Bone marrow (tissue), 2 donors: ENCODE results near the gene TBL1Y.
"Not testable (repeated sequence)": the region's sequence is repeated elsewhere in the genome, so short reads cannot be mapped to it uniquely, and the experiment has no call there.

Experiments
- DNase-seq, 2 donors: peaks; one replicate each; lab custom pipeline; 2025; lab: John Stamatoyannopoulos, UW

The TBL1Y gene

GRCh38 chrY:6972271-6972887 lies 61.9 kb downstream of the TBL1Y start:
- no peak for DNase-seq

DNA sequence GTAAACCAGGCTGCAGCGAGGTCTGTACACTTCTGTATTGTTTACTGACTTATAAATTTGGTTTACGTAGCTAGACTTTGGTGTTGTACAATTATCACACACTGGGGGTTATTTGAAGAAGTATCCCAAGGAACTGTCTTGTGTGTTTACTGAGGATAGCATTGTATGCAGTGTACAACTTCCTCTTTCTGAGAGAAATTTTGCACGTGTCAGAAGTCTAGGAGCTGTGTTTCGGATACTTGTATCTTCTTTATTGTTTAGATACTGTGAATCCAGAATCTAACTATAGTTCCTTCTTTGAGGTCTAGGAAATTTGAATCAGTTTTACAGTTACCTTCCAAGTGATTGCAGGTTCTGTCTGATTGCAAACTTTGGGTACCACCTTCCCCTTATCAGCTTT lies 64.5 kb downstream of the TBL1Y start:
- no peak for DNase-seq

DNA sequence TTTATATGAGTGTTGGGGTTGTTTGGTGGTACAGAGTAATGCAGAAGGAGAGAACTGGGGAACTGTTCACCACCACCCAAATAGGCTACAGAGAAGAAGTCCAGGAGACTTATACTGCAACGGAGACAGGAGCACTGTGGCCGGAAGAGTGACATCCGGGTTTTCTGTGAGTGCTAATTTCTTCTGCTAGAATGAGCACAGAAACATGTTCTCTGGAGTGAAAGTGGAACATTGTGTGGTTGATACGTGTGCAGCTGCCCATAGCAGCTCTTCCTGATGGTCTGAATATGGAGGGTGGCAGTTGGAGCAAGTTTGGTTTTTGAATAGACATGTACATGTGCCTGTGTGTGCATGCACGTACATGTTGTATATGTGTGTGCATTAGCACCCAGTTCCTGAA lies 67.3 kb downstream of the TBL1Y start:
- no peak for DNase-seq

DNA sequence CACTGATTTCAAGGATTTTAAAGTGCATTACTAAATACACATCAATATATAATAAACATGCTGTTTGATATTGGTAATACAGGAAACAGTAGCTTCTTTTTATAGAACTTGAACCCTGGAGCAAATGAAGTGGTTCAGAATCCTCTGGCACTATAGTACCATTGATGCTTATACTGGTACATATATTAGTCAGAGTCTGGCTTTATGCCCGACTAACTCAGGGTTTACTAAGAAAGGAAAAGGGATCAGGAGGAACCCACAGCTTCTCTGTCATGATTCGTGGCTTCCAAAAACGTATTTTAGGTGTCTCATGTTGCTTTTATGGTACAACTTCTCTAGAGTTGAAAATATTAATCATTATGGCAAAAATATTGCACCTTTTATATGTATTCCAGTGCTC lies 72.7 kb downstream of the TBL1Y start:
- DNase-seq, result no peak

GRCh38 chrY:6987811-6988210 lies 77.3 kb downstream of the TBL1Y start:
- DNase-seq, result no peak

GRCh38 chrY:6989886-6990620 lies 79.6 kb downstream of the TBL1Y start:
- no peak for DNase-seq

- no peak for DNase-seq
Observed at GRCh38 chrY:6992041-6992440, 81.5 kb downstream of the TBL1Y start.

GRCh38 chrY:6995987-6996386 lies 85.5 kb downstream of the TBL1Y start:
- no peak for DNase-seq

DNA sequence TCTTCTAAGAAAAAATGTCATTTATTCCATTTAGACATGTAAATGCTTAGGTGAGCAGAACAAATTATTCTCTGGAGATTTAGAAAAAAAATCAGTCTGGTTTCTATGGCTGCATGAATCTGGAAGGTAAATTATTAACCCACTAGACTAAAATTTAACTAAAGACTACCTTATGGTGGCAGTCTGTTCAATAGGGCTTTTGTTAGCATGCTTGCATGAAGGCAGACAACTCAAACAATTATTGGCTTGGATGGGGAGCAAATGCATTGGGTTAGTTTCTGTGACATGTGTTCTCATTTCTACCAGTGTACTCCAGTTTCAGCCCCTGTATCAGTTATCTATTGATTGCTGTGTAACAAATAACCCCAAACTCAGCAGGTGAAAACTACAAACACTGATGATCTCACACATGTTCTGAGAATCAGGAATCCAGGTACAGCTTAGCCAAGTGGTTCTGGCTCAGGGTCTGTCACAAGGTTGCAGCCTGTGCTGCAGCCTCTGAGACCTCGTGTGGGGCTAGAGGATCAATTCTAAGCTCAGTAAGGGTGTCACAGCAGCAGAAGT lies 87.1 kb downstream of the TBL1Y start:
- DNase-seq, result no peak

- DNase-seq, result no peak
Observed at GRCh38 chrY:6999905-7000304, 89.4 kb downstream of the TBL1Y start.

- no peak for DNase-seq
Observed at GRCh38 chrY:7002581-7002980, 92.1 kb downstream of the TBL1Y start.

GRCh38 chrY:7007911-7008310 lies 97.4 kb downstream of the TBL1Y start:
- no peak for DNase-seq

DNA sequence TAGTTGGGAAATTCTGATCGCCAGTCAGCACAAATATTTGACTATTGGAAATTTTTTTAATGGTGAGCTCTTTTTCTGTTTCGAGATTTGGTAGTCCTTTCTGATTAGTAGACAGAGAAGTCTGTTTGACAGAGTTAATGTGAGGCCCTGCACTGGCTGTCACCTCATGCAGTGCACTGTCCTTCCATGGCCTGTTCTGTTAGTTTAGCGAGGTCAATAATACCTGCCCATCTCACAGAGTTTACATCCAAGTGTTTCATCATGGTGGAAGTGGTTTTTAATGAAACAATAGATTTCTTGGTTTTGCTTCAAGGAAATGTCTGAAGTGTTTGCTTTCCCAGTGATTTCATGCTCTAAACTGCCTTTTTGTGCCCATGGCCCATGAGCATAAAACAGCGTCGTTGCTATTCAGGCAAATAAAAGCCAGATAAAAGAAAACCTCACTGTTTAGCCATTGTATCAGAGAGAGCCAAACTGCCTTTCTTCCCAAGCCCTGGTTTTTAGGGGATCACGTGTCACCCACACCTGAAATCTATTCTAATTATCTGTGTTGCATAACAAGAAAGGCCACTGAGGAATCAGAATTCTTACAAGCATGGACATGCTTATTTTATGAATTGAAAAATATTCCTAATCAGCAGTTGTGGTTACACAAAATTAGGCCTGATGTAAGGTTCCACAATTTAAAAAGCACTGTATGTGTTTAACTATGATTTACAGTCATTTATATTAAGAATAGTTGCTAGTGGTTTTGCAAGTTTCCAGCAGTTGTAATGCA lies 98.3 kb downstream of the TBL1Y start:
- DNase-seq, result no peak

DNA sequence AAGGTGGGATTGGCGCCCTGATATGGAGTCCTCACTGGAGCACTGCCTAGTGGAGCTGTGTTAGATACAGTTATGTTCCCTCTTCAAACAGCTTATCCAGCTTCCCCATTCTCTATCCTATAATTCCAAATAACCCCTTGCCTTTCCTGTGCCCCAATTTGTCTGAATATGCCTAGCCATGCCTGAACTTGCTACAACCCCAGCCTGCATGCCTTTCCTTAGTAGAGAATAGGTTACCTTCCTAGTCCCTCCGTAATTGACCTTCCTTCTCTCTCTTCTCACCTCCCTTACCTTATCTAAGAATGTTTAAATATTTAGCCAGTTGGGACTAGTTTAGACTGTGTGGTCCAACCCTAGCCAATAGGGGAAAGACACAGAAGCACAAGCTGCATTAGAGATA lies 102.6 kb downstream of the TBL1Y start:
- DNase-seq, result no peak

DNA sequence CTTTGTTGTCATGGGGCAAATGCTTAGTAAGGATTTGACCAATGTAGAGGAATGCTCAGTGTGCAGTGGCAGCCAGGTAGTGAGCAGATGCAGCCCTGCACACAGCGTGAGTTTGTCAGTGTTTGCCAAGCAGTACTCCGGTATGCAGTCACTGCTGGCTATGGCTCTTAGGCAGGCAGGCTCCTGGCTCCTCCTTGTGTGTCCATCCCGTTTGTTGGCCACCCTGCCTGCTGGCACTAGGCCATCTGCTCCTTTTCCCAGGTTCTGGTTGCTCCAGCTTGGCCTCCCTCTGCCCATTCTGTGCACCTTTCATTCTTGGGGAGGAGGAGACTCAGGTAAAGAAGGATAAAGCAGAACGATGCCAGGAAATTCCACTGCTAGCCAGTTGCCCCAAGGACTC lies 106.0 kb downstream of the TBL1Y start:
- DNase-seq, result no peak

DNA sequence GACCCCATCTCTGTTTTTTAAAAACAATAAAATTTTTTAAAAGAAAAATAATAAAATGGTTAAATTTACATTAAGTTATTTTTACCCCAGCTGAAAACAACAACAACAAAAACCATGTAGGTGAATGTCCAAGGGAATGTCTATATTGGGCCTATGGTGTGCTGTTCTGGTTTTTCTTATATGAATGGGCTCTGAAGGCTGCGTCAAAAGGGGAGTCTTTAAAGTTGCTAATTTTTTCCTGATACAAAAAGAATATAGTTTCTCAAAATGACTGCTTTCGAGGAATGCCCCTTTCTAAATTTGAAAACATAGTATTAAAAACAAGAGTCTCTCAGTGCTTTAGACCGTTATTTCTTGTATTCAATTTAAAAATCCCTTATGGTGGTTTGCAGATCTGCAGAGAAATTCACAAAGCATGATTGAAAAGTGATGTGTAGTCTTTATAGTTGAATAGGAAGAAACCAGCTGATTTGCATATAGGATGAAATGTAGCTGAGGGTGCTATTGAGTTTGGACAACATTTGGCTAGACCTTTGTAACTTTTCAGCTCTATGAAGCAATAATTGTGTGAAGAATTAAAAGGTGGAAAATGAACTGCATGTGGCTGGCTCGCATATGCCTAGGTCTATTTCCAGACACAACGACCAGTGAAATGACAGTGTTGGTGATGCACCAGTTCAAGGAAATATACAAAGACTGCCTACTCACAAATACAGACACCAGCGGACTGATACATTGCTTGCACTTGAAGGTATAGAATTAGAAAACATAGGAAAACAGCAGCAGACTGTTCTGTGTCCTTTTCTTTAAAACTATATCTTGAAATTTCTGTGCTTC lies 107.0 kb downstream of the TBL1Y start:
- DNase-seq, result no peak

DNA sequence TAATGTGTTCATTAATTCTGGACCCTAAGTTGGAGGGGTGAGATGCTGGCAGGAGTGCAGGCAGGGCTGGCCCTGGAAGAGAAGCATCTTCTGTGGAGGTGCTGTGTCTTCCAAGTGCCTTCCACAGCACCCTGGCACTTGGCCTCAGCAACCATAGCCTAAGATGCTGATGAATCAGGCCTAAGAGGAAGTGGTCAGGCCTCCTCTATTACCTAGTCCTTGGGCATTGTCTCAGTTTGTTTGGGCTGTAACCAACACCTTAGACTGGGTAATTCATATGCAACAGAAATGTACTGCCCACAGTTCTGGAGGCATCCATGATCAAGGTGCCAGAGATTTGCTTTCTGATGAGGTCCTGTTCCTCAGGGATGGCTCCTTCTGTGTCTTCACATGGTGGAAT lies 128.5 kb downstream of the TBL1Y start:
- DNase-seq, result no peak

- no peak for DNase-seq
Observed at GRCh38 chrY:7040662-7041061, 130.2 kb downstream of the TBL1Y start.

DNA sequence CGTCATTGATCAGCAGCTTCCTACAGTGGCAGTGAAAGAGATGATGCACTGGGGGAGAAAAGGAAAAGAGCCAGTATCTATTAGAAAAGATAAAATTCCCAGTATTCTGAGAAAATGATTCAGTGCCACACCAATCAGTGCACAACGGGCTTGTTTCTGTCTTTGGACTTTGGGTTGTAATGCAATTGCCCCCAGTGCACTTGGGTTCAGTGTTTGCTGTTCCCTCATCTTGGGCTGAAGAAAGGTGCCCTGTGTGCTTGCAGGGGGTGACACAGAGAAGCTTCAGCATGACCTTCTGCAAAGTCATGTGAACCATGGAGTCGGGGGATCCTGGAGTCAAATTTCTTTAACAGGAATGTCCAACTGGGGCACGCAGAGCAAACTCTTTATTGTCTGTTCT lies 131.5 kb downstream of the TBL1Y start:
- DNase-seq, result no peak

GRCh38 chrY:7052461-7052860 lies 142.0 kb downstream of the TBL1Y start:
- not testable (repeated sequence) for DNase-seq

GRCh38 chrY:7056886-7057285 lies 146.4 kb downstream of the TBL1Y start:
- DNase-seq, result no peak

- no peak for DNase-seq
Observed at GRCh38 chrY:7078725-7079124, 168.2 kb downstream of the TBL1Y start.
